ENCODE measurements around the gene MARF1.

GRCh38 chr16:15583526-15583925 is 59.4 kb downstream of the MARF1 start:
- TF ChIP-seq CTCF (IDR thresholded peaks at IDR 0.05) (no peak), EP300 (IDR thresholded peaks at IDR 0.05) (no peak), POLR2A (IDR thresholded peaks at IDR 0.05) (no peak)
